SK-MEL-5 (cell line): ENCODE data around the gene GPC6. TPM values are rescaled to one million over a fixed set of nuclear protein-coding genes. Genes with fewer than 3 reads are reported as not detected.

Experiments
- DNase-seq: peaks from one replicate; pipeline ENCODE4 v3.0.0-alpha.2; 2016; ENCODE audit warnings: low read depth, low spot score
- in situ Hi-C: cut with HindIII; loops from 2 replicates; pipeline ENCODE4 v1.10.0; 2016; ENCODE audit warnings: low sequenced_read_pairs, high pct_unique_total_duplicates, low pct_unique_long_range_greater_than_20kb
- total RNA-seq: library from RNA; depleted of rRNA; stranded (reverse); fragments of >200 nt; shearing (Covaris generic); gene quantifications from 2 replicates; pipeline ENCODE4 v1.2.3, GENCODE V29; 2014

The GPC6 gene
- total RNA-seq, 1 experiment from 2014 or later: 6.6 TPM

- in situ Hi-C loops: no loop called here
- no peak for DNase-seq
Observed at GRCh38 chr13:93818345-93818744, 591.7 kb downstream of the GPC6 start.

DNA sequence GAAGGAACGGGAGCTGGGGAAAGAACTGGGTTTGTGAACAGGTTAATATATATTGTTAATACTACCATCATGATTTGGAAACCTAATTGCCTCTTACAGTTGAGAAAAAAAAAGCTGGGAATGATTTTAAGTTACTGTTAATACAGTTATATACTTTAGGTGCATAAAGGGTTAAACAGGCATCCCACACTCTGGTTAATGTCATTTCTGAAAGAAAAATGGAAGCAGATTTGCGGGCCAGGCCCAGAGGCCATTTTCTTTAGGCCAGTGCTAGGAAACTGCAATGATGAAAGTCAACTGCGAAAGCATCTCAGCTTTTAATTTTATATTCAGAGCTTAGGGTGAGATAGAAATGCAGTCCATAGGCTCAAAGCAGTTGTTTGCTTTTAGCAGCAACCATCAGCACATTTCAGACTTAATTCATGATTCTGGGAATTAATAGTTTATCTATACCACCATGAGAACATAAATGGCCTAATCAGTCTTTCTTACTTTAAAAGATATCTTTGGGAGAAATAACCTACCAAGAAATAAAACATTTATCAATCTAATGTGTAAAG is 592.8 kb downstream of the GPC6 start:
- no peak for DNase-seq
- in situ Hi-C loops: no loop called here

DNA sequence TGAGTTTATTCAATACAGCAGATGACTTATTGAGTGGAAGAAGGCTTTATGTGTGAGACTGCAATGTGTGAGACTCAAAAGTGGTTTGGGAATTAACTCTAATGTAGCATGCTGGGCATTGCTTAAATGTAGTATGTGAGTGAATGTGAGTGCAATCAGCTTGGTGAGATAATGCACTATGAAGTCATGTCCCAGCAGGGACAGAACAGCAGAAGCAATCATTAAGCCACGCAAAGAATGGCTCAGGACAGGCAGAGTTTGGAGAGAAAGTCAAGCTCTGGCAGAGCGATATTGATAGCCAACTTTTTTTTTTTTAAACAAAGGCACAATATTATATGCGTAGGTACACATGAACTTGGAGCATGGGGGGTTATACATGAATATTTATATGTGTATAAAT is 597.7 kb downstream of the GPC6 start:
- no peak for DNase-seq
- in situ Hi-C loops: no loop called here

- no peak for DNase-seq
- in situ Hi-C loops: no loop called here
Observed at GRCh38 chr13:93834051-93834450, 607.4 kb downstream of the GPC6 start.

DNA sequence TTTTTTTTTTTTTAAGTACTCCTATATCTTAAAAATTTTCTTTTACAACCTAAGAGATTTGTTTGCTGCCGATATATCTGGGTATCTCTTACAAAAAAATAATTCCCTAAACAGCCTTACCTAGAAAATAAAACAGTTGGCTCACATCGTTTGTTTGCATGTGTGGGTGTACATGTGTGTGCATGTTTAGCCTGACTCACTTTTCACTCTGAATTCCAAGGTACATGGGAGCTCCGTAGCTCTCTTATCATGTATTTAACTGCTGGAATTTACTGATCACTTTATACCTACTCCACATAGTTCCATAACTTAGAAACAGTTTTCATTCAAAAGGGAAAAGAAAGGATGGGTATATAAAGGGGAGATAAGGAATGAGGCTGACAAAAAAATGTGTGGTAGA is 616.5 kb downstream of the GPC6 start:
- DNase-seq: no peak
- in situ Hi-C loops: no loop called here

GRCh38 chr13:93847162-93847561 is 620.6 kb downstream of the GPC6 start:
- peak; percentile 6 for DNase-seq
- in situ Hi-C loops: no loop called here

DNA sequence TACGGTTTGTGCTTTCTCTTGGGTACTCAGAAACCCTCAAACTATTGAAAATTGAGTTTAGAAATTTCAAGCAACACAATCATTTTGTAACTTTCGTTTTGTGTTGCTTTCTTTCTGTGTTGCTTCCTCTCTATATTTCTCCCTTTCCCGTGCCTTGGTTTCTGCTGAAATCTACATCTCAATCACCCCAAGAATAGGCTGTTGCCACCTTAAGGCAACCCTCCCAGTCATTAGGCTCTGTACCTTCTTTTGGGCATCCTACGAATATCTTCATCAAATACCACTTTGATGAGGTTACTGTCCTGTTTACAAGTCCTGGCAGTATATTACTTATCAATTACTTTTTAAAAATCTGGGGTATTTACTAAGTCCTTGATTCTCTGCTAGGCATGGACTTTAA is 621.6 kb downstream of the GPC6 start:
- in situ Hi-C loops: no loop called here
- no peak for DNase-seq

DNA sequence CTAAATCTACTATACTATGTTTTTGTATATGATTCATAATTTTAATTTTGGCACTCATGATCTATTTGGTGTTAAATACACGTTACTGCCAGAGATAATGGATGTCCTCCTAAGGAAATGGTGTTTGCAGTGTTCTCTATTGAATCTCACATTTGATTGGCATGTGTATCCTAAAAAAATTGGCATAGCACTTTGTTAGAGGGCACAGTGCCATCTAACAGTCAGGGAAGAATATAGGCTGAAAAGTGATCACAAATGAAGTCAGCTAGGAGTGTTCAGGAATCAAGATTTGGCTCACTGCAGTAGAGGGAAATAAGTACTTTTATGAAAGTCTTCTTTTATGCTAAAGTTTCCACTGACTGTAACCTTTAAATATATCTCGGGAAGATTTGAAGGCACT is 624.6 kb downstream of the GPC6 start:
- in situ Hi-C loops: no loop called here
- DNase-seq: no peak

- in situ Hi-C loops: no loop called here
- no peak for DNase-seq
Observed at GRCh38 chr13:93853912-93854311, 627.3 kb downstream of the GPC6 start.

DNA sequence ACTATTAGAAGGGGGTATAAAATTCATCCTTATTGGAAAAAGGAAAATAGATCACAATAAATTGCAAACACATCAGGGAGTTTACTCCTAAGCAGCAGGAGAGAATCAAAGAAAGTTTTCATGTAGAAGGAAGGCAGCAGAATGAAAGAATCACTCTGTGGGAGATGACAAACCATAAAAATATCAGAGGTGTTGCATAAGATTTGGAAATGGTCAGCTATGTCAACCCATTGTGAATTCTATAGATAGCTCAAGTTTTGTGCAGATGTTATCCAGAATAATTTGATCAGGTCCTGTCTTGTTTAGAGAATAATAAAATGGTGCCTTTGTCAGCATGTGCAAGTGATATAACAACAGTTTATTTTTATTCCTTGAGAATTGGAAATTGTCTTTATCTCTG is 630.5 kb downstream of the GPC6 start:
- in situ Hi-C loops: no loop called here

DNA sequence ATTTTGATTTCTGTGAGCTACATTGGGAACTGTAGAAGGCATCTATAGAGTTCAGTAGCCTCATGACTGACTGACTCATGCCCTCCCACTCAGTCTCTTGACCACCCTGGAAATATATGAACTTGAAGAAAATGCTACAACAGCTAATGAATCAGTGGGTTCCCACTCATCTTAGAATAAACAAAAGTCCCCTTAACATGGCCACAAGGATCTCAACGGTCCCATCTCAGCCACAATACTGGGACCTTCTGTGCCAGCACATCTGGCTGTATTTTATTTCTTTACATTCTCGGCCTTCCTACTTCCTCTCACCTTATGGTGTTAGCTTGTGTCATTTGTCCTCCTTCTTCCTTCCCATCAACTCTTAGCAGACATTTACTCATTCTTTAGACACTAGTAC is 633.1 kb downstream of the GPC6 start:
- in situ Hi-C loops: no loop called here
- no peak for DNase-seq

More for the DNA sequence above, 630.5 kb downstream of the GPC6 start:
- DNase-seq: no peak

DNA sequence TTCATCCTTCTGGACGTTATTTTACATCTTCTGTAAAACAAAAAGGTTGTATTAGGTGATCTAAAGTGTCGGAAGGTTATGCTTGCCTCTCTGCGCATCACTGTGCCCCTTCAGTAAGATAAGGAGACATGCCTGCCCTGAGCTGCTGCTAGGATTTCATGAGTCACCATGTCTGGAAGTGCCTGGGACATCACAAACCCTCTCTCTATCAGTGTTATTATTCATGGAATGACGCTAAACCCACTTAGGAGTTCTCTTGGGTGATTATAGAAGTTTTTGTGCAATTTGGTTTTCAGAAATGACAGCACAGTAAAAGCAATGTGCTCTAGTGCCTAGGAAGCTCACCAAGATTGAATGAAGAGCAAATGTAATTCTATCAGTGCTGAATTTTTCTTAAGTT is 635.2 kb downstream of the GPC6 start:
- DNase-seq: no peak
- in situ Hi-C loops: no loop called here

DNA sequence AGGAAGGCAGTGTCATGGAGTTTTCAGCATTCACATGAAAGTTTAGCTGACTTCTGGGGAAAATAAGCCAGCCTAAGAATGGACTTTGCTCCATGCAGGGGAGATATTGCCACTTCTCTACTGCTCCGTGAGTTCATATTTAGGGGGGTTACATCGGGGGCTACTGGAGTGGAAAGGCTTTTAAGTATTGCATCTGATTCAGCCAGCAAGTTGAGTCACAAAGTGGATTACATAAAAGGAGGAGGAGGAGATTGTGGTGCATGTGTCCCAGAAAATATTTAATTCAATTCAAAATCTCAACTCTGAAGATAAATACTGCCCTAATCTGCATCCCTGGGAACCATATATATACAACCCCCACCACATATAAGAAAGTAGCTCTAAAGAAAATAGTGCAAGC is 635.7 kb downstream of the GPC6 start:
- DNase-seq: no peak
- in situ Hi-C loops: no loop called here

- in situ Hi-C loops: no loop called here
- DNase-seq: no peak
Observed at GRCh38 chr13:93865235-93865634, 638.6 kb downstream of the GPC6 start.

- in situ Hi-C loops: no loop called here
- no peak for DNase-seq
Observed at GRCh38 chr13:93867481-93867880, 640.9 kb downstream of the GPC6 start.

DNA sequence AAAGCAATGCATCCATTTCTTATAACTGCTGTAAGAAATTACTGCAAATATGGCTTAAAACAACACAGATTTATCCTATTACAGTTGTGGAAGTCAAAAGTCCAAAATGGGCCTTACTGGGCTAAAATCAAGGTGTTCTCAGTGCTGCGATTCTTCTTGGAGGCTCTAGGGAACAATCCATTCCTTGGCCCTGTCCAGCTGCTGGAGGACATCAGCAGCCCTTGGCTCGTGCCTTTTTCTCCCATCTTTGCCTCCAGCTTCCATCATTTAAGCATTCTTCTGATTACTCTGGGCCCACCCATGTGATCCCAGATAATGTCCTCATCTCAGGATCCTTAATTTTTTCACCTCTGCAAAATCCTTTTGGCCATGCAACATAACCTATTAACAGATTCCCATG is 645.8 kb downstream of the GPC6 start:
- in situ Hi-C loops: no loop called here

DNA sequence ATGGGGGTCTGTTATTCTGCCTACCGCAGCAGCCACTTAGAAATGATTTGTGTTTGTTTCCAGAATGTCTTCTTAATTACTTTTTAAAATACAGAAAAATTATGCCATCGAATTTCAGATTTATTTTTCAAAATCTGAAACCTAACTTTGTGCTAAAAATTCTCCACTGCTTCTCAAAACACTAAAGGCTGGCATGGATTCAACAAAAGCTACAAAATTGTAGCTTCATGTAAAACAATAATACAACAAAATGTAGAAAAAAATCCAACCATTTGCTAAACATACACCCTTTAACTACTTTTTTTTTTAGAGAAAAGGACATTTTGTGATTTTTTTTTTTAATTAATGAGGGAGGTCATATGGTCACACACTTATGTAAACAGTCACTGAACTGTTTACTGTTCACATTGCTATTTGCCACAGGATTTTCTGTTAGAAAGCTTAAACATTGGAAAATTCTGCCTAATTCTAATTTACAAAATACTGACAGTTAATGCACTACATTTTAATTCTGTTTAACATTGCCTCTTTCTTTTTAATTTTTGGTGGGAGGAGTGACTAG is 646.3 kb downstream of the GPC6 start:
- DNase-seq: no peak
- in situ Hi-C loops: no loop called here

More for the DNA sequence above, 645.8 kb downstream of the GPC6 start:
- no peak for DNase-seq

GRCh38 chr13:93875547-93875946 is 648.9 kb downstream of the GPC6 start:
- DNase-seq: no peak
- in situ Hi-C loops: no loop called here

- in situ Hi-C loops: no loop called here
- no peak for DNase-seq
Observed at GRCh38 chr13:93876236-93876635, 649.6 kb downstream of the GPC6 start.

GRCh38 chr13:93878675-93879074 is 652.1 kb downstream of the GPC6 start:
- DNase-seq: no peak
- in situ Hi-C loops: no loop called here
